GM12891 (cell line): ENCODE measurements around the gene SLC22A31.

Experiments
- POLR2A ChIP-seq: IDR thresholded peaks from 2 replicates; pipeline ENCODE4 v1.6.1; 2011; ENCODE audit warnings: low read depth, low read length, control low read depth
- POLR2AphosphoS5 ChIP-seq: IDR thresholded peaks from 2 replicates; pipeline ENCODE4 v1.6.1; 2011; ENCODE audit warnings: low read depth, low read length, control low read depth

DNA sequence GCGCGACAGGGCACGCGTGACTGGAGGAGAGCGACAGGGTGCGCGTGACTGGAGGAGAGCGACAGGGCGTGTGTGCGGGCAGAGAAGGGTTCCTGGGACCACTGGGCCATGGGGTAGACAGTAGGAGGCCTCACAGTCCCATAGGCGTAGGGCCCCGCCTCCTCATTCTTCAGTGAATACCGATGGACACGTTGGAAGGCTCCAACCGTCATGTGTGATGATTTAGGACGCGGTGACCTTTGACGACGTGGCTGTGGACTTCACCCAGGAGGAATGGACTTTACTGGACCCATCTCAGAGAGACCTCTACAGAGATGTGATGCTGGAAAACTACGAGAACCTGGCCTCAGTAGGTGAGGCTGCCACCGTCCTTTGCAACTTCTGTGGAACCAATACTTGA, 22.6 kb upstream of the SLC22A31 start:
- TF ChIP-seq POLR2A (no peak), POLR2AphosphoS5 (no peak)
